ENCODE measurements around the gene WDR93. TPM values are rescaled to one million over a fixed set of nuclear protein-coding genes. Genes with fewer than 3 reads are reported as not detected.
A peak's percentile ranks its signal among the peaks of the same experiment; 100 is the strongest.

WDR93 gene
- total and polyA plus RNA-seq, 2 donors (not counting 1 experiment from before 2014, with no cell fraction given): 0.12 TPM; not detected in 1

- Histone ChIP-seq H3K4me2 (replicated peaks; ENCODE audit: low read depth, low read length, poor library complexity, severe bottlenecking) (no peak overlapping the region), H3K27me3 (replicated peaks in 1 of 4; ENCODE audit: control extremely low read depth in 1 of 4, control insufficient read depth in 3 of 4, insufficient read depth in 4 of 4, low read length in 3 of 4) (no peaks in the 10 kb centered on the region), H3K36me3 (replicated peaks in 1 of 2; ENCODE audit: control extremely low read depth in 1 of 2, control insufficient read depth in 1 of 2, extremely low read depth in 1 of 2, insufficient read depth in 2 of 2, low read length in 1 of 2) (no peaks in the 10 kb centered on the region), H3K79me2 (ENCODE audit: control insufficient read depth, insufficient read depth, low read length) (no peaks in the 10 kb centered on the region), H3K4me1 (ENCODE audit: control insufficient read depth in 2 of 2, insufficient read depth in 2 of 2, low read length in 2 of 2) (no peaks in the 10 kb centered on the region), H3K9ac (ENCODE audit: low read length) (no peak overlapping the region), H3K27ac (ENCODE audit: low read length in 2 of 2) (no peak overlapping the region), H3K9me3 (ENCODE audit: control extremely low read depth in 1 of 3, control insufficient read depth in 2 of 3, insufficient read depth in 1 of 3, low read length in 2 of 3) (peaks cover 0 to 4% (median 0%) of the 10 kb centered on the region in 3 donors), H3K4me3 (ENCODE audit: control extremely low read depth in 1 of 5, extremely low read depth in 1 of 5, insufficient read depth in 1 of 5, low read depth in 2 of 5, low read length in 4 of 5) (no peak overlapping the region), H2AFZ (ENCODE audit: insufficient read depth, low read depth, low read length, poor library complexity, severe bottlenecking) (no peak overlapping the region), H4K20me1 (ENCODE audit: control insufficient read depth, insufficient read depth, low read length, poor library complexity, severe bottlenecking) (no peaks in the 10 kb centered on the region)
- CTCF ChIA-PET: no interaction called here
- POLR2A ChIA-PET: no interaction called here
- Mint-ChIP-seq H3K27me3 (peaks cover 8% of the 10 kb centered on the region), H3K4me1 (no peaks in the 10 kb centered on the region), H3K27ac (no peak overlapping the region), H3K4me3 (no peak overlapping the region), H3K9me3 (ENCODE audit: insufficient read depth) (no peaks in the 10 kb centered on the region)
- DNase-seq: no peak
- TF ChIP-seq EZH2 (IDR thresholded peaks at IDR 0.05; ENCODE audit: borderline replicate concordance, insufficient read depth, low read depth, low read length, poor library complexity, severe bottlenecking) (no peak), CTCF (IDR thresholded peaks at IDR 0.05) (peak; percentile 31)
- intact Hi-C loops (cut with micrococcal nuclease): no loop called here
- WGBS (ENCODE audit: insufficient coverage): 79% methylated on average over 12 of the region's 12 CpGs
- no peak for ATAC-seq (ENCODE audit: low read depth)
Observed at GRCh38 chr15:89673165-89673512, 17.5 kb upstream of the WDR93 start.

GRCh38 chr15:89674526-89674925, 16.1 kb upstream of the WDR93 start:
- Mint-ChIP-seq H3K4me3 (no peak overlapping the region), H3K27ac (no peak overlapping the region), H3K9me3 (ENCODE audit: insufficient read depth) (no peaks in the 10 kb centered on the region), H3K27me3 (peaks cover 8% of the 10 kb centered on the region), H3K4me1 (no peaks in the 10 kb centered on the region)
- ATAC-seq (ENCODE audit: low read depth) (no peak), DNase-seq (no peak)
- H3K9ac ChIP-seq (ENCODE audit: low read length): no peak overlapping the region
- no peak overlapping the region for H3K27ac ChIP-seq (ENCODE audit: low read length in 2 of 2)
- H3K4me2 ChIP-seq (replicated peaks; ENCODE audit: low read depth, low read length, poor library complexity, severe bottlenecking): no peak overlapping the region
- no peaks in the 10 kb centered on the region for H4K20me1 ChIP-seq (ENCODE audit: control insufficient read depth, insufficient read depth, low read length, poor library complexity, severe bottlenecking)
- intact Hi-C loops (cut with micrococcal nuclease): no loop called here
- POLR2A ChIA-PET: no interaction called here
- TF ChIP-seq EZH2 (IDR thresholded peaks at IDR 0.05; ENCODE audit: borderline replicate concordance, insufficient read depth, low read depth, low read length, poor library complexity, severe bottlenecking): no peak
- no peak for TF ChIP-seq CTCF (IDR thresholded peaks at IDR 0.05)
- no peaks in the 10 kb centered on the region for H3K27me3 ChIP-seq (replicated peaks in 1 of 4; ENCODE audit: control extremely low read depth in 1 of 4, control insufficient read depth in 3 of 4, insufficient read depth in 4 of 4, low read length in 3 of 4)
- no peak overlapping the region for H3K4me3 ChIP-seq (ENCODE audit: control extremely low read depth in 1 of 5, extremely low read depth in 1 of 5, insufficient read depth in 1 of 5, low read depth in 2 of 5, low read length in 4 of 5)
- H2AFZ ChIP-seq (ENCODE audit: insufficient read depth, low read depth, low read length, poor library complexity, severe bottlenecking): no peak overlapping the region
- H3K9me3 ChIP-seq (ENCODE audit: control extremely low read depth in 1 of 3, control insufficient read depth in 2 of 3, insufficient read depth in 1 of 3, low read length in 2 of 3): peaks cover 0 to 4% (median 0%) of the 10 kb centered on the region in 3 donors
- WGBS (ENCODE audit: insufficient coverage): 80% methylated on average over 3 of the region's 4 CpGs
- H3K36me3 ChIP-seq (replicated peaks in 1 of 2; ENCODE audit: control extremely low read depth in 1 of 2, control insufficient read depth in 1 of 2, extremely low read depth in 1 of 2, insufficient read depth in 2 of 2, low read length in 1 of 2): no peaks in the 10 kb centered on the region
- H3K4me1 ChIP-seq (ENCODE audit: control insufficient read depth in 2 of 2, insufficient read depth in 2 of 2, low read length in 2 of 2): no peaks in the 10 kb centered on the region
- no peaks in the 10 kb centered on the region for H3K79me2 ChIP-seq (ENCODE audit: control insufficient read depth, insufficient read depth, low read length)
- CTCF ChIA-PET: interaction anchor here (1.0 kb wide), 1 partner anchor 33 kb away, joined by 3 read pairs; no protein-coding TSS in a partner anchor
